ENCODE measurements around the gene SCYGR2.

The SCYGR2 gene

DNA sequence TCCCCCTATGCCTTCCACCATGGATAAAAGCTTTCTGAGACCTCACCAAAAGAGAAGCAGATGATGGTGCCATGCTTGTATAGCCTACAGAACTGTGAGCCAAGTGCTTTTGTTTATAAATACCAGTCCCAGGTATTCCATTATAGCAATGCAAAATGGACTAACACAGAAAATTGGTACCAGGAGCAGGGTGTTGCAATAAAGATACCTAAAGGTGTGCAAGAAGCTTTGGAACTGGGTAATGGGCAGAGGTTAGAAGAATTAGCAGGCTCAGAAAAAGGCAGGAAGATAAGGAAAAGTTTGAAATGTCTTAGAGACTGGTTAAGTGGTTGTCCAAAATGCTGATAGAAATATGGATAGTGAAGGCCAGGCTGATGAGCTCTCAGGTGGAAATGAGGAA is 16.3 kb upstream of the SCYGR2 start:
- Histone ChIP-seq H3K27me3 (ENCODE audit: control insufficient read depth, insufficient read depth, low read length) (no peaks in the 10 kb centered on the region), H3K4me3 (ENCODE audit: low read length) (no peak overlapping the region), H3K4me1 (ENCODE audit: control insufficient read depth, insufficient read depth, low read length) (no peaks in the 10 kb centered on the region), H3K4me2 (ENCODE audit: low read length) (no peak overlapping the region), H3K9me3 (replicated peaks; ENCODE audit: low read length) (peaks cover 3% of the 10 kb centered on the region), H3K9ac (ENCODE audit: low read depth, low read length) (no peak overlapping the region), H3K36me3 (ENCODE audit: insufficient read depth, low read length) (no peaks in the 10 kb centered on the region)

DNA sequence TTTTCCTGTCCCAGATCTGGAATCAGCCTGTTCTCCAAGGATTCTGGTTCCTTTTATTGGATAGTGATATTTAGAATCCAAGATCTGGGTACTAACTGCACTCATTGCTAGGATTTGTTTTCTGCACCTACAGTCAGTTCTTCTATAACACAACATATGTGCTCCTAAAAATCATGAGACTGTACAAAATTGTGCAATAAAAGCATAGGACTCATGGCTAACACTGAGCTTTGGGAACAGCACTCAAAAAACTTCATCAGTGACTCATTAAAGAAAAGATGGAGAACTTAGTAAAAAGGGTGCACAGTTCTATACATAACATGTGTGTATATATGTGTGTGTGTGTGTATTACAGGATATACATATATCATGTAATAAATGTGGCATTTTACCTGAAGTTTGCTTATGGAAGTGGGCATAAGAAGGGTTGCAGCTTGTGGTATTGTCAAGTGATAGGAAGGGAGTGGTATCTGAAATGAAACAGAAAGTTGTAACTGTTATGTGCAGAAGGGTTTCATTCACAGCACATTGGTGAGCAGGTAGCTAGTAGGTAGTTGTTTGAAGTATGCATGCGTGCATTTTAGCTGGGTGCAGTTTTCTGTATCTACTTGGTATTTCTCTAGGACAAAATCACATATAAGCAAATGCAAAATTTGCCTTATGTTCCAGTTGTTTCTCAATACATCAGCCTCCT is 5.9 kb upstream of the SCYGR2 start:
- H3K4me1 ChIP-seq (ENCODE audit: control insufficient read depth, insufficient read depth, low read length) = no peaks in the 10 kb centered on the region
- no peaks in the 10 kb centered on the region for H3K9me3 ChIP-seq (replicated peaks; ENCODE audit: low read length)
- H3K27me3 ChIP-seq (ENCODE audit: control insufficient read depth, insufficient read depth, low read length) = no peaks in the 10 kb centered on the region
- no peaks in the 10 kb centered on the region for H3K36me3 ChIP-seq (ENCODE audit: insufficient read depth, low read length)
- no peak overlapping the region for H3K4me2 ChIP-seq (ENCODE audit: low read length)
- no peak overlapping the region for H3K9ac ChIP-seq (ENCODE audit: low read depth, low read length)
- H3K4me3 ChIP-seq (ENCODE audit: low read length) = no peak overlapping the region

DNA sequence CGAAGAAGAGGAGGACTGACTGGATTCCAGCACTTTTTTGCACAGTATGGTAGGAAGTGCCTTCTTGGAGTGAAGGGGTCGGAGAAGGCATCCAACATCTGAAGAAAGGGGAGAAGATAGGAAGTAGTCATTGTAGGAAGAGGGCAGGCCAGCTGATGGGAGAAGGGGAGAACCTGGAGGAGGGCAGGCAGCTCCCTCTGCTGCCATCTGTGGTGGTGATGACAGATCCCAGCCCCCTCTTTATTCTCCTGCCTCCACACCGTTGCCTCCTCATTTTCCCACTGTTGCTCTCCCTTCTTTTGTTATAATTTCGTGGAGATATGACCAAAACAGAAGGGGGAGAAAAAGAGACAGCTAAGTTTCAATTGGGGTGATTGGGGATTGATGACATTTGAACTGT is 2.9 kb upstream of the SCYGR2 start:
- no peak overlapping the region for H3K4me2 ChIP-seq (ENCODE audit: low read length)
- no peaks in the 10 kb centered on the region for H3K27me3 ChIP-seq (ENCODE audit: control insufficient read depth, insufficient read depth, low read length)
- H3K36me3 ChIP-seq (ENCODE audit: insufficient read depth, low read length) = no peaks in the 10 kb centered on the region
- H3K4me1 ChIP-seq (ENCODE audit: control insufficient read depth, insufficient read depth, low read length) = no peaks in the 10 kb centered on the region
- H3K9me3 ChIP-seq (replicated peaks; ENCODE audit: low read length) = no peaks in the 10 kb centered on the region
- H3K9ac ChIP-seq (ENCODE audit: low read depth, low read length) = no peak overlapping the region
- H3K4me3 ChIP-seq (ENCODE audit: low read length) = no peak overlapping the region

DNA sequence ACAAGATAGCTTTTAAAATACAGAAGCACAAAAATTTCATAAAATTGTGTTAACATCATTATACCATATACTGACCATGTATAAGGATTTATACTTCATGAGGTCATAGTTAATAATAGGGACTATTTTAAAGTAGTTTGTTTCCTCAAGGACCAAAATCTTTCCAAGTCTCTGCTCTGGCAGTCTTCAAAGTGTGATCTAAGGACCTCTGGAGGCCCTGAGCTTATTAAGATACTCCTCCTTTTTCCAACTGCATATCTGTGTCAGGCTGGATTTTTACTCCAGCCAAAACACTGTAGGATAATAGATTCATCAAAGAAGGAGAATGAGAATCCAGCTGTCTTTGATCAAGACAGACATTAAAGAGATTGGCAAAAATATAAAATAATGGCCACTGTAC is 1.7 kb upstream of the SCYGR2 start:
- Histone ChIP-seq H3K9ac (ENCODE audit: low read depth, low read length) (no peak overlapping the region), H3K27me3 (ENCODE audit: control insufficient read depth, insufficient read depth, low read length) (no peaks in the 10 kb centered on the region), H3K36me3 (ENCODE audit: insufficient read depth, low read length) (no peaks in the 10 kb centered on the region), H3K4me2 (ENCODE audit: low read length) (no peak overlapping the region), H3K4me1 (ENCODE audit: control insufficient read depth, insufficient read depth, low read length) (no peaks in the 10 kb centered on the region), H3K9me3 (replicated peaks; ENCODE audit: low read length) (no peaks in the 10 kb centered on the region), H3K4me3 (ENCODE audit: low read length) (no peak overlapping the region)

DNA sequence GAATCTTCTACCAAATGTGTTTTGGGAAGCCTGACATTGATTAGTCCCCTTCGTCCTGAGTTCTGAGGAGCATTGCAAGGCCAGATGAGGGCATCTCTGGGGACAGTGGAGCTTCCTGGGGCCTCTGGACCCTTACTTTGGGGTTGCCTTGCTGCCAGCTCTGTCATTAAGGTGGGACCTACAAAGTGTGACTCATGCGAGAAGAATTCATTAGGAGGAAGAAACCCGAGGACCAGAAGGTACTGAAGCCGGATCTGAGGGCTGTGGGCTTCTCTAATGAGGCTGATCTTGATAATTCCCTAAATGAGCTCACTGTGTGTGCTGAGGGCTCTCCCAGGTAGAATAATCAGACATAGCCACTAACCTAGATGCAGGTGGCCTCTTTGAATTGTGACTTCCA is 695 bp upstream of the SCYGR2 start:
- H3K4me3 ChIP-seq (ENCODE audit: low read length) = no peak overlapping the region
- no peaks in the 10 kb centered on the region for H3K36me3 ChIP-seq (ENCODE audit: insufficient read depth, low read length)
- no peak overlapping the region for H3K9ac ChIP-seq (ENCODE audit: low read depth, low read length)
- H3K4me1 ChIP-seq (ENCODE audit: control insufficient read depth, insufficient read depth, low read length) = no peaks in the 10 kb centered on the region
- H3K27me3 ChIP-seq (ENCODE audit: control insufficient read depth, insufficient read depth, low read length) = no peaks in the 10 kb centered on the region
- H3K4me2 ChIP-seq (ENCODE audit: low read length) = no peak overlapping the region
- no peaks in the 10 kb centered on the region for H3K9me3 ChIP-seq (replicated peaks; ENCODE audit: low read length)

DNA sequence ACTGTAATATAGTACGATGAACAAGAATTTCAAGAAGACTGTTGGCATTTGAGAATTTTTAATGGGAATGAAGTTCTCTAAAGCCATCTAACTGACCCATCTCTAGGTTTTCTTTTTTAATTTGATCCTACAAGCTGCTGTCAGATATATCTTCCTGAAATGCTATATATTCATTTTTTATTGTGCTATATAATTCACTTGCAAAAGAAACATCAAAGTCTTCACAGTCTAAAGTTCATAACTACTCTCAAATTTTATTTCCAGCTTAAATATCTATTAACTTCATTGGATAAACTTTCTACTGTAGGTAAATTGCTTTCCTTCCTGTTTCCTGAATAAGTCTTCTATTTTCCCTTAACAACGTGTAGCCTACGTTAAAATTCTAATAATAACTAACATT is 3.7 kb downstream of the SCYGR2 start:
- Histone ChIP-seq H3K4me3 (ENCODE audit: low read length) (no peak overlapping the region), H3K27me3 (ENCODE audit: control insufficient read depth, insufficient read depth, low read length) (no peaks in the 10 kb centered on the region), H3K9me3 (replicated peaks; ENCODE audit: low read length) (no peaks in the 10 kb centered on the region), H3K36me3 (ENCODE audit: insufficient read depth, low read length) (no peaks in the 10 kb centered on the region), H3K4me1 (ENCODE audit: control insufficient read depth, insufficient read depth, low read length) (no peaks in the 10 kb centered on the region), H3K4me2 (ENCODE audit: low read length) (no peak overlapping the region), H3K9ac (ENCODE audit: low read depth, low read length) (no peak overlapping the region)

DNA sequence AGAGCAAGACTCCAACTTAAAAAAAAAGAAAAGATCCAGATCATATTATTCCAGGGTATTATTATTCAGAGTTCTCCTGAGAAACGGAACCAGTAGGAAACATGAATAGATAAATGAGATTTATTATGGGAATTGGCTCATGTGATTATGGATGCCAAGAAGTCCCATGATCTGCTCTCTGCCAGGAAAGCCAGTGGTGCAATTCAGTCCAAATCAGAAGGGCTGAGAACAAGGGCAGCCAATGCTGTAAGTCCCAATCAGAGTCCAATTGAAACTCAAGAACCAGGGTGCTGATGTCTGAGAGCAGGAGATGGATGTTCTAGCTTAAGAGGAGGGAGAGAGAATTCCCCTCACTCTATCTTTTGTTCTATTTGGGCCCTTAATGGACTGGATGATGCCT is 7.8 kb downstream of the SCYGR2 start:
- Histone ChIP-seq H3K9ac (ENCODE audit: low read depth, low read length) (no peak overlapping the region), H3K4me2 (ENCODE audit: low read length) (no peak overlapping the region), H3K9me3 (replicated peaks; ENCODE audit: low read length) (no peaks in the 10 kb centered on the region), H3K27me3 (ENCODE audit: control insufficient read depth, insufficient read depth, low read length) (no peaks in the 10 kb centered on the region), H3K4me3 (ENCODE audit: low read length) (no peak overlapping the region), H3K4me1 (ENCODE audit: control insufficient read depth, insufficient read depth, low read length) (no peaks in the 10 kb centered on the region), H3K36me3 (ENCODE audit: insufficient read depth, low read length) (no peaks in the 10 kb centered on the region)

DNA sequence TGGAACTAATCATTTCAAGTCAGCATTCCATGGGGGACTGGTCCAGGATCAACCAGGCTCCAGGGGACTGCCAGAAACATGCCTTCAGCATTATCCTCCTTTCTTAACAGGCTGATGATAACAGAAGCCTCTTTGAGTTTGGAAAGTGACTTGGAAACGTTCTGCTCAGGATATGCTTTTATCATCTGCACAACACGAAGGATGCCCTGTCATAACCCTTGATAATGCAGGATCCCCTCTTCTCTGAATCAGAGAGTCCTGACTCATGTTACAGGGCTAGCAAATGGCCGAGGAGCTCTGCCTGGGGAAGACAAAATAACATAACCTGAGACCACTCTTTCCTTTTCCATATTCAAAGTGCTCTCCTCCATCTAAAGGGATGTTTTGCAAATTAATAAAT is 9.2 kb downstream of the SCYGR2 start:
- H3K9me3 ChIP-seq (replicated peaks; ENCODE audit: low read length) = no peaks in the 10 kb centered on the region
- H3K4me3 ChIP-seq (ENCODE audit: low read length) = no peak overlapping the region
- no peaks in the 10 kb centered on the region for H3K27me3 ChIP-seq (ENCODE audit: control insufficient read depth, insufficient read depth, low read length)
- no peak overlapping the region for H3K9ac ChIP-seq (ENCODE audit: low read depth, low read length)
- no peaks in the 10 kb centered on the region for H3K4me1 ChIP-seq (ENCODE audit: control insufficient read depth, insufficient read depth, low read length)
- no peak overlapping the region for H3K4me2 ChIP-seq (ENCODE audit: low read length)
- no peaks in the 10 kb centered on the region for H3K36me3 ChIP-seq (ENCODE audit: insufficient read depth, low read length)

DNA sequence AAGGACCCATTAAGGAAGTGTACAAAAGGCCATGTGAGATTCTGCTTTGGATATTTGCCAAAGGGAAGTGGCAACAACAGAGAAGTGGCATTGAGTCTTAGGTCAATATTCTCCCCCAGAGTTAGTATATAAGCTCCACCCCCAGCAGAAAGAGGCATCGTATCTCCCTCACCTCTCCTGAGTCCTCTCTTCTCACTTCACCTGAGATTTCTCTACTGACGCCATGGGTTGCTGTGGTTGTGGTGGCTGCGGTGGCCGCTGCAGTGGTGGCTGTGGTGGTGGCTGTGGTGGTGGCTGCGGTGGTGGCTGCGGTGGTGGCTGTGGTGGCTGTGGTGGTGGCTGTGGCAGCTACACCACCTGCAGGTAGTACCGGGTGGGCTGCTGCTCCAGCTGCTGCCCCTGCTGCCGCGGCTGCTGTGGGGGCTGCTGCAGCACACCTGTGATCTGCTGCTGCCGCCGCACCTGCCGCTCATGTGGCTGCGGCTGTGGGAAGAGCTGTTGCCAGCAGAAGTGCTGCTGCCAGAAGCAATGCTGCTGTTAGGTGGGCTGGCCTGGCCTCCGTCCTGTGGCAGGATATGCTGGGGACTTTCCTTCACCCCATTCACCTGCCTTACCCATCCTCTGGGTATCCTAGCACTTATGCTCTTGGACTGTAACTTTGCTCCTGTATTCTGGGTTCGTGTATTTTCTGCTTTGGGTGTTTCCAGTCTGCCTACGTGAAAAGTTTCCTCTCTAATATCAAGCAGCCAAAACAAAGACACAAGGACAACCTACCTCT is 10.1 kb downstream of the SCYGR2 start:
- H3K36me3 ChIP-seq (ENCODE audit: insufficient read depth, low read length) = no peaks in the 10 kb centered on the region
- no peak overlapping the region for H3K9ac ChIP-seq (ENCODE audit: low read depth, low read length)
- no peak overlapping the region for H3K4me2 ChIP-seq (ENCODE audit: low read length)
- no peaks in the 10 kb centered on the region for H3K9me3 ChIP-seq (replicated peaks; ENCODE audit: low read length)
- no peaks in the 10 kb centered on the region for H3K27me3 ChIP-seq (ENCODE audit: control insufficient read depth, insufficient read depth, low read length)
- H3K4me3 ChIP-seq (ENCODE audit: low read length) = no peak overlapping the region
- H3K4me1 ChIP-seq (ENCODE audit: control insufficient read depth, insufficient read depth, low read length) = no peaks in the 10 kb centered on the region

DNA sequence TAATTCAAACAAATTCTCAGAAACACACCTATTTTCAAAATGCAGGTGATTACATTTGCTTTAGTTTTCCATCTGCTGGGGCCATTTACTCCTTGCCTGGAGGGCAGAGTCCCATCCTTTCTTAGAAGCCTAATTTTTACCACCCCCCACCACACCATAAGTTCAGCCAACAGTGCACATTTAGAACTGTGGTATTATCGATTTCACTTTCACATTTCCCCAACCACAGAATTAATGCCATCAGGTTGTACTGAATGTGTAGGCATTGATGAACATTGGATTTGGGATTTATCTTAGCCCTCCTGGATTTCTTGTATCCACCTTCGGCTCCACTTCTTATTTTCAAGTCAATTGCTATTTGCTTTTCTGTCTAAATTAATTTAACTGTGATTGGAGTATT is 11.4 kb downstream of the SCYGR2 start:
- Histone ChIP-seq H3K4me3 (ENCODE audit: low read length) (no peak overlapping the region), H3K4me1 (ENCODE audit: control insufficient read depth, insufficient read depth, low read length) (no peaks in the 10 kb centered on the region), H3K9ac (ENCODE audit: low read depth, low read length) (no peak overlapping the region), H3K36me3 (ENCODE audit: insufficient read depth, low read length) (no peaks in the 10 kb centered on the region), H3K4me2 (ENCODE audit: low read length) (no peak overlapping the region), H3K27me3 (ENCODE audit: control insufficient read depth, insufficient read depth, low read length) (no peaks in the 10 kb centered on the region), H3K9me3 (replicated peaks; ENCODE audit: low read length) (no peaks in the 10 kb centered on the region)

DNA sequence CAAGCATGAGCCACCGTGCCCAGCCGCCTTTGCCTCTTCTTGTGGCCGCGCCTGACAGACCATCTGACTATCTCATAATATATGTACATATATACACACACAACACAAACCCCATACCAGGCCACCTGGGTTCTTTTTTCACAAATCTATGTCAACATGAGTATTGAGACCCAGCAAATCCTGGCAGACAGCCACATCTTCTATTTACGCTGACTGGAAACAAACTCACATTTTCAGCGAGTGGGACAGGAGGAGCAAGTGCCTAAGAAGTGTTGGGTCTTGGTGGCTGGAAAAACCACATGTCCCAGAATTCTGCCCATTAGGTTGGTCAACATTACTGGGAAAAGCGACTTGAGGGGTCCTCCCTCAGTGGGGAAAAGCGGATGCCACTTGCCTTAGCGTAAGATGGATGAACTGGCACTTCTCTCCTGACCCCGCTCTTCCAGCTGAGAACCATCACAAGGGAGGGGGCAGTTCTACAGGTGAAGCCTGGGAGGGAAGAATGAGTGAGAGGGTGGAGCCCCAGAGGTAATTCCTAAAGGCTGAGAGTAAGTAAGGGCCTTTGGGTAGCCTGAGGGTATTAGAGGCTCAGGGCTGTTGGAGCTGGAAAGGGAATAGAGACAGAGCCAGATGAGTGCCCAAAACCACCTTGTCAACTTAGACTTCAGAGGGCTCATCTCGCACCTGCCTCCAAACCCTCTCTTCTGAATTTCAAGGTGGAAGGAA is 14.0 kb downstream of the SCYGR2 start:
- H3K27me3 ChIP-seq (ENCODE audit: control insufficient read depth, insufficient read depth, low read length) = peaks cover 8% of the 10 kb centered on the region
- H3K9ac ChIP-seq (ENCODE audit: low read depth, low read length) = no peak overlapping the region
- H3K36me3 ChIP-seq (ENCODE audit: insufficient read depth, low read length) = no peaks in the 10 kb centered on the region
- no peak overlapping the region for H3K4me3 ChIP-seq (ENCODE audit: low read length)
- no peaks in the 10 kb centered on the region for H3K4me1 ChIP-seq (ENCODE audit: control insufficient read depth, insufficient read depth, low read length)
- H3K4me2 ChIP-seq (ENCODE audit: low read length) = no peak overlapping the region
- H3K9me3 ChIP-seq (replicated peaks; ENCODE audit: low read length) = no peaks in the 10 kb centered on the region

Measured in skeletal muscle satellite cell (primary cell).